C4-2B (cell line): ENCODE measurements around the gene DLX5.

Experiments
- H3K27ac ChIP-seq: fragments of 450-650 bp; 2 replicates; pipeline ENCODE4 v1.5.1; 2017
- ZFX ChIP-seq: fragments of 450-650 bp; IDR thresholded peaks from 2 replicates; pipeline ENCODE4 v1.6.1; 2017
- TF ChIP-seq, protein P1 (sequence below): fragments of 450-650 bp; conservative IDR thresholded peaks from 2 replicates; pipeline ENCODE4 v1.5.1; 2017; ENCODE audit warnings: mild to moderate bottlenecking

Gene DLX5

GRCh38 chr7:96995406-96996110 is 29.1 kb downstream of the DLX5 start:
- TF ChIP-seq, protein P1, sequence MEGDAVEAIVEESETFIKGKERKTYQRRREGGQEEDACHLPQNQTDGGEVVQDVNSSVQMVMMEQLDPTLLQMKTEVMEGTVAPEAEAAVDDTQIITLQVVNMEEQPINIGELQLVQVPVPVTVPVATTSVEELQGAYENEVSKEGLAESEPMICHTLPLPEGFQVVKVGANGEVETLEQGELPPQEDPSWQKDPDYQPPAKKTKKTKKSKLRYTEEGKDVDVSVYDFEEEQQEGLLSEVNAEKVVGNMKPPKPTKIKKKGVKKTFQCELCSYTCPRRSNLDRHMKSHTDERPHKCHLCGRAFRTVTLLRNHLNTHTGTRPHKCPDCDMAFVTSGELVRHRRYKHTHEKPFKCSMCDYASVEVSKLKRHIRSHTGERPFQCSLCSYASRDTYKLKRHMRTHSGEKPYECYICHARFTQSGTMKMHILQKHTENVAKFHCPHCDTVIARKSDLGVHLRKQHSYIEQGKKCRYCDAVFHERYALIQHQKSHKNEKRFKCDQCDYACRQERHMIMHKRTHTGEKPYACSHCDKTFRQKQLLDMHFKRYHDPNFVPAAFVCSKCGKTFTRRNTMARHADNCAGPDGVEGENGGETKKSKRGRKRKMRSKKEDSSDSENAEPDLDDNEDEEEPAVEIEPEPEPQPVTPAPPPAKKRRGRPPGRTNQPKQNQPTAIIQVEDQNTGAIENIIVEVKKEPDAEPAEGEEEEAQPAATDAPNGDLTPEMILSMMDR: no peak
- TF ChIP-seq ZFX: no peak
- H3K27ac ChIP-seq: no peak overlapping the region

DNA sequence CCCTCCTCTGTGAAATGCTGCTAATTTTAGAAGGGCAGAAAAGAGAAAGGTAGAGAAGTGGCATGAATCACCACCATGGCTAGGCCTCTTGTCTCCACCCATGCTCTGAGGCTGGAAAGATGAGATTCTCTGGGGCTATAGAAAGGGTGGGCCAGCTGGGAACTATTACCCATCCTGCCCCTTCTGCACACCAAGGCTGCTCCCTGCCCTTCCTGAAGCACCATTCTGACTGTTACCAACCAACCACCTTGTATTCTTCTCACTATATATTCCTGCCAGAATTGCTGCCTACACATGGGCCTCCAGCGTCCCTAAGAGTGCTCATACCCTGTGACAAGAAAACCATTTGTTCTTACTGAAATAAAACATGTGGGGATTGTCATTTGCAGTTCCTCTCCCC is 30.7 kb downstream of the DLX5 start:
- H3K27ac ChIP-seq: no peak overlapping the region
- TF ChIP-seq, protein P1: no peak
- no peak for TF ChIP-seq ZFX

- TF ChIP-seq ZFX: no peak
- TF ChIP-seq, protein P1: no peak
- no peak overlapping the region for H3K27ac ChIP-seq
Observed at GRCh38 chr7:96993094-96993865, 31.4 kb downstream of the DLX5 start.

- TF ChIP-seq ZFX: no peak
- TF ChIP-seq, protein P1: no peak
- no peak overlapping the region for H3K27ac ChIP-seq
Observed at GRCh38 chr7:96992192-96993005, 32.2 kb downstream of the DLX5 start.

DNA sequence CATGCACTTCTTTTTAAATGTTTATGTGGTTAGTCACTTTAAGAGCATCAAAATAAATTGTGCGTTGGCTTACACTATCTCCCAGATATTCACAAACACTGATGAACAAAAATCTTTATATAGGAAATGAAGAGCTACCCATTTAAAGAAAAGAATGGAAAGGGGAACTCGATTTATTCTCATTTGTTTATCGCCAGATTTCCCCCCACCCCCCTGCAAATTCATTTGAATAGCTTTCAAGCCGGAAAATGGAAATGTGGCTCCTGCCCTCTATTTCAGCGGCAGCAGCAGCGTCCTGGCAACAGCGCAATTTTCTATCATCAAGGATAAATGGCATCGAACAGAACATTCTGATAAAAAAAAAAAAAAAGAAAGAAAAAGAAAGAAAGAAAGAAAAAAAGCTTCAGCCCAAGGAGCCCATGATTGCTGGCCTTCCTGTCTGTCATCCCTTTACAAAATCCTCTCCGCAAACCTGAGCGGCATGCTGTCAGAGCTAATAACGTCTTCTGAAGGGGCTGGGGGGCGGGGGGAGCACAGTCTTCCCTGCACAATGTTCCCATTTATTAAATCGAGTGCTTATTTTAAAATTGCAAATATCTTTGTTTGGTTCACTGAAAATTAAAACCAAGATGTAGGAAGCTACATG is 33.0 kb downstream of the DLX5 start:
- H3K27ac ChIP-seq: no peak overlapping the region
- TF ChIP-seq, protein P1: no peak
- no peak for TF ChIP-seq ZFX

- no peak for TF ChIP-seq ZFX
- TF ChIP-seq, protein P1: no peak
- no peak overlapping the region for H3K27ac ChIP-seq
Observed at GRCh38 chr7:96989859-96990317, 34.7 kb downstream of the DLX5 start.
